HG02798 (cell line): ENCODE data around the gene TTI1.

ENCODE experiments used
- ATAC-seq: cut with Tn5 transposase; IDR thresholded peaks from one replicate; pipeline ENCODE4 v1.9.1; 2021; ENCODE audit warnings: mild to moderate bottlenecking; ENCODE audit not compliant: unreplicated experiment, poor library complexity

TTI1 gene

DNA sequence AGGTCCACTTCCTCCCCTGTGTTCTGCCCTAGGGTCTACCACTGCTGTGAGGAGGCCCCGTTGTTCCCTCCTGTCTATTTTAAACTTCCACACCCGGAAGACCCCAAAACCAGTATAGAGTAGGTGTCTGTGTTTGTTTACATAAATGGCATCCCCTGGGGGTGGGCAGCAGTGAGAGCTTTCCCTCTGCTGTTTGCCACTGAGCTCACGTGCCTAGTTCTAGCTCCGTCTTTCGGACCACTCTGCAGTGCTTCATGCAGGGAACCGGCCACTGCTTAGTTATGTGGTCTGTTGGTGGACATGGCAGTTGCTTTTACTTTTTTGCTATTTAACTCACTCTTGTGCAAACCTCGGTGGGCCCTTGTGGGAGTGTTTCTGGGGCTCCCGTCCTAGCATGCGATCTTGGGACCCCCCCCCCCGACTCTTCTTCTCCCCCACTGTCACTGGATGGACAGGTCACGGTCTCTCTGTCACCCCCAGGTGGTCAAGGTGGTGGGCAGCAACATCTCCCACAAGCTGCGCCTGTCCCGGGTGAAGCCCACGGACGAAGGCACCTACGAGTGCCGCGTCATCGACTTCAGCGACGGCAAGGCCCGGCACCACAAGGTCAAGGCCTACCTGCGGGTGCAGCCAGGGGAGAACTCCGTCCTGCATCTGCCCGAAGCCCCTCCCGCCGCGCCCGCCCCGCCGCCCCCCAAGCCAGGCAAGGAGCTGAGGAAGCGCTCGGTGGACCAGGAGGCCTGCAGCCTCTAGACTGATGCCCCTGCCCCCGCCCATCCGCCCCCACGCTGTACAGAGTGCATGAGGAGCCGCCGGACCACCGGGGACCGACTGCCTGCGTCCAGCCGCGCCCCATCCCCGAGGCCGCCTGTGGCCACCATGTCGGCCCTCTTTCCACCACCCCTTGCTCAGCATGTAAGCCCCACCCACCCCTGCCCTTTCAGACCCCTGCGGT is 89.5 kb downstream of the TTI1 start:
- no peak for ATAC-seq

- no peak for ATAC-seq
Measured at GRCh38 chr20:37943033-37943432, 90.2 kb downstream of the TTI1 start.

- no peak for ATAC-seq
Measured at GRCh38 chr20:37941992-37942391, 91.3 kb downstream of the TTI1 start.

- ATAC-seq: no peak
Measured at GRCh38 chr20:37941332-37941731, 91.9 kb downstream of the TTI1 start.

GRCh38 chr20:37940858-37941257 is 92.4 kb downstream of the TTI1 start:
- no peak for ATAC-seq

GRCh38 chr20:37939701-37940560 is 93.3 kb downstream of the TTI1 start:
- no peak for ATAC-seq

DNA sequence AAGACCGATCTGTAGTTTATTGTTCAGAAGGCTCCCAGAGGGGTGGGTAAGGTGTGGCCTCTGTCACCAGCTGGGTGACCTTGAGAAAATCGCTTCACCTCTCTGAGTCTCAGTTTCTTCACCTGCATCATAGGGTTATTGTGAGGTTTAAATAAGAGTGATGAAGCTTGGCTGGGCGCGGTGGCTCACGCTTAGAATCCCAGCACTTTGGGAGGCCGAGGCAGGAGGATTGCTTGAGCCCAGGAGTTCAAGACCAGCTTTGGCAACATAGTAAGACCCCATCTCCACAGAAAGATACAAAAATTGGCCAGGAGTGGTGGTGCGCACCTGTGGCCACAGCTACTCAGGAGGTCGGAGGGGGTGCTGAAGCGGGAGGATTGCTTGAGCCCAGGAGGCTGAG is 94.3 kb downstream of the TTI1 start:
- no peak for ATAC-seq

DNA sequence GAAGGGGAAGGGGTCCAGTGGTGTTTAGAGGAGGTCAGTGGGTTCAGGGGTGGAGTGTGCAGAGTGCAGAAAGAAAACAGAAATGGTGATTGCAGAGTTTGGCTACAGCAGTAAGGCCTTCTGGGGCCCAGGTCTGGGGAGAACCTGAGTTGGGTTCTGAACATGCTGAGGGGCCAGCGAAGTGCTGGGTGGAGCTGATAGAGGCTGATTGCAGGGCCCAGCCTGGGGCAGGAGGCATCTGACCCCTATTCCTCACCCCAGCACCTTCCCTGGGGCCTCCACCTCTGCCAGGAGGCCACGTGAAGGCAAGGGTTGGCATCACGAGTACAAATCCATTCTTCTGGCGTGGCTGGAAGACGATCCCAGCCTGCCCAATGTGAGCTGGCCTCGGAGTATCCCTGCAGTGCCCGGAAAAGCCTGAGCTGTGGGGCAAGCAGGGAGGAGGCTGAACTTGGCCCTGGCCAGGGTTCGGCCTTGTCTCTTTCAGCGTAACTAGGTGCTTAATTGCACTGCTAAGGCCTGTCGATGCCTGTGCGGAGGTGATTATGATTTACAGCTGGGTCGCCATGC is 95.0 kb downstream of the TTI1 start:
- ATAC-seq: no peak

GRCh38 chr20:37937686-37938085 is 95.6 kb downstream of the TTI1 start:
- no peak for ATAC-seq

DNA sequence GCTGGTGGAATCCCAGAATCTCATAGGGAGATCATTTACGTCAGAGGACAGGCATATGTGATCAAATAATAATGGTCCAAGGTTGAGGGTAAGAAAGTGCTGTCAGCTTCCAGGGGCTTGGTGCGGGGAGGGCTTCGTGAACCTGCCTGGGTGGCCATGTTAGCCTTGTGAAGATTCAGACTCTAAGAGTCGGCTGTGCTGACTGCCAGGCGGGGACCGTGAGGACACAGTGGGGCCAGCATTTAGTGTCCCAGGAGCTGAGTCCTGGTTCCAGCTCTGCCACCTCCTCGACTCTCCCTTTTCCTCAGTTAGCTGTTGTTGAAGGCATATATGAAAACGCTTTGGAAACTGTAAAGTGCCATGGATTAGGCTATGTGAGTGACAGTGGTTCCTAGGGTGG is 96.8 kb downstream of the TTI1 start:
- ATAC-seq: no peak

DNA sequence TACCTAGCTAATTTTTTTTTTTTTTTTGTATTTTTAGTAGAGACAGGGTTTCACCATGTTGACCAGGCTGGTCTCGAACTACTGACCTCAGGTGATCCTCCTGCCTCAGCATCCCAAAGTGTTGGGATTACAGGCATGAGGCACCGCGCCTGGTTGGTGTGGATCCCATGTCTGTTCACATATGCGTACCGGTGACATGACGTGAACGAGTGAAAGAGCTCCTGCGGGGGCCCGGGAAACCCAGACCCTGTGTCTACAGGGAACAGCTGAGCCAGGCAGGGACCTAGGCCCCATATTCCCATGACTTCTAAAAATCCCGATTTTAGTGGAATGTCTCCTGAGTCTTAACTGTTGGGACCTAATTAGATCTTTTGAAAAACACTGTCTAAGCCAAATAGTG is 97.2 kb downstream of the TTI1 start:
- ATAC-seq: no peak

- no peak for ATAC-seq
Measured at GRCh38 chr20:37935435-37935834, 97.8 kb downstream of the TTI1 start.

GRCh38 chr20:37934634-37935375 is 98.5 kb downstream of the TTI1 start:
- ATAC-seq: no peak

DNA sequence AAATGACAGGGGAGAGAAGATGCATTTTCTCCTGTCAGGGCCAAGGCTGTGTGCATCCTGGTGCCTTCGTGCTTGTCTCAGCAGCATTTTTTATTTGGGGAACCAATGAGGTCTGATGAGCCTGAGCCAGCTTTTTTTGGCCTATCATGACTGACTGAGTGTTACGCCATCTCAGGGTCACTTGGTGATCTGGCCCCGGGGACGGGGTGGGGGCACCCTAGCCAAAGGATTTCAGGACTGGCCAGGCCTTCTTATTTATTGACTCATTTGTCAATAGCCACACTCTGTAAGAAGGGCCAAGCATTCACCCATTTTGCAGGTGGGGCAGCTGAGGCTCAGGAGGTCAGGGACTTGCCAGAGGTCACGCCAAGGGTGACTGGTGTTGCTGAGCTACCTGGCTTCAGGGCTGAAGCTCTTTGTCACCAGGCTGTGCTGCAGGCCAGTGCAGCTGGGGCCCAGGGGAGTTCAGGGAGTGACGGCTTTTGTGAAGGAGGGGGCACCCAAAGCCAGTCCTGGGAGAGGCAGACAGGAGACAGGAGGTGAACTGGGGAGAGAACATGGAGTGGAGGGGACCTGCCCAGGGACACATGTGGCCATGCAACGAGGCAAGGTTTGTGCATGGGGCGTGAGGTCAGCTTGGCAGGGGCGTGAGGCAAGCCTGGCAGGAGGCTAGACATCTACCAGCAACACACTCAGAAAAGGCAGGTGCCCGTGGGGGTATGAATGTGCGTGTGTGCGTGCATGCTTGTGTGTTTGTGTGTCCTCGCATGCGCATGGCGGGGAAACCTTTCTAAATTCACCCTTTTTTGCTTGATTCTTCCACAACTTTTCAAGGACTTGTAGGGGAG is 99.2 kb downstream of the TTI1 start:
- no peak for ATAC-seq
